Hematopoietic multipotent progenitor cell treated with erythropoietin and hydrocortisone succinate and interleukin-3 and kit ligand, for 15 days (in vitro differentiated cells): ENCODE data around the gene HES5.

Experiments
- DNase-seq: peaks from one replicate; pipeline ENCODE4 v3.0.0-alpha.2; 2015; ENCODE audit warnings: low spot score

The HES5 gene

GRCh38 chr1:2530513-2531361 is 674 bp upstream of the HES5 start:
- DNase-seq, result peak; percentile 48

- DNase-seq, result no peak
Measured at GRCh38 chr1:2528966-2529783, 888 bp downstream of the HES5 start.

GRCh38 chr1:2528611-2528965 is 1.5 kb downstream of the HES5 start:
- DNase-seq, result no peak

- DNase-seq, result no peak
Measured at GRCh38 chr1:2528016-2528415, 2.0 kb downstream of the HES5 start.

GRCh38 chr1:2527556-2527860 is 2.6 kb downstream of the HES5 start:
- no peak for DNase-seq

DNA sequence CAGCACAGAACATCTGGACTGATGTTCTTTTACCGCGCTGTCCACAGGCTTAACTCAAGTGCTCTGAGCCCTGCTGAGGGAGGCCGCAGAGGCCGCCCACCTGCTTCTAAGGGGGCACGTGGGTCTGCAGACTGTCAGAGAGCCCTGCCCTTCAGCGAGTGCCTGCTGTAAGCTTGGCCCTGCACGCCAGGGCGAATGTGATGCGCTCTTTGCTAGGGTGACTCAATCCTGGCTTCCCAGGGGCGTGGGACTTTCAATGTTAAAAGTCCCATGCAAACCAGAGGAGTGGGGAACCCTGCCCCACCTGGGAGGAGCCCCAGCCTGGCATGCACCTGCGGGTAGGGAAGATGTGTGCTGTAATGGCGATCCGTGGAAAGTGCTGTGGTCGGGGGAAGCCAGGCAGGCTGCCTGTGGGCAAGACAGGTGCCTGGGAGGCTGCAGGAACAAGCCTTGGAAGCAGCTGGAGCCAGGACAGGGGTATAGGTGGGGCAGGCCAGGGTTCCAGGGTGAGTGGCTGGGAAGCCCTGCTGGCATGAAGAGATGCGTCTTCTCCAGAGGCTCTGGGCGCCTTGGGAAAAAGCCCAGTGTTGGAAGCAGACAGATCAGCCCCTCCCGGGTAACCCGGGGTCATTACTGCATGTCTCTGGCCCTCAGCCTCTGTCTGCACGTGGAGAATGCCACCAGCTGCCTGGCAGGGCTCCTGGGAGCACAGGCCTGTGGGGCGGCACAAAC is 3.1 kb downstream of the HES5 start:
- no peak for DNase-seq

- DNase-seq, result peak; percentile 92
Measured at GRCh38 chr1:2525920-2526823, 3.9 kb downstream of the HES5 start, which contains the start of gene PANK4. PANK4 (minus strand) TSS chr1:2526596; CDS start chr1:2526587, 9 bp downstream.

DNA sequence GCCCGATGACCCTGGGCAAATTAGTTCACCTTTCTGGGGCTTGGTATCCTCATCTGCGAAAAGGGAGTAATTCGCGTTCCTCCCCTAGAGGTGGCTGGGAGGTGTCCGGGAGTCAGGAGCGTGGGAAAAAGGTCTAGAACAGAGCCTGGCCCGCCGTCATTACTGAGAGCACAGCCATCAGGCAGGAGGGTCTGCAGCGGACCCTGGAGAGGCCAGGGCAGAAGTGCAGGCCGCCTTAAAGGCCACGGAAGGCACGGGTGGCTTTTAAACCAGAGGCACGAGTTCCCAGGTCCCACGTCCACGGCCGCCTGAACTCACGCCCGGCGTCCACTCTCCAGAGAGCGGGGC is 4.5 kb downstream of the HES5 start:
- DNase-seq, result no peak

GRCh38 chr1:2523891-2524609 is 6.0 kb downstream of the HES5 start:
- DNase-seq, result no peak

DNA sequence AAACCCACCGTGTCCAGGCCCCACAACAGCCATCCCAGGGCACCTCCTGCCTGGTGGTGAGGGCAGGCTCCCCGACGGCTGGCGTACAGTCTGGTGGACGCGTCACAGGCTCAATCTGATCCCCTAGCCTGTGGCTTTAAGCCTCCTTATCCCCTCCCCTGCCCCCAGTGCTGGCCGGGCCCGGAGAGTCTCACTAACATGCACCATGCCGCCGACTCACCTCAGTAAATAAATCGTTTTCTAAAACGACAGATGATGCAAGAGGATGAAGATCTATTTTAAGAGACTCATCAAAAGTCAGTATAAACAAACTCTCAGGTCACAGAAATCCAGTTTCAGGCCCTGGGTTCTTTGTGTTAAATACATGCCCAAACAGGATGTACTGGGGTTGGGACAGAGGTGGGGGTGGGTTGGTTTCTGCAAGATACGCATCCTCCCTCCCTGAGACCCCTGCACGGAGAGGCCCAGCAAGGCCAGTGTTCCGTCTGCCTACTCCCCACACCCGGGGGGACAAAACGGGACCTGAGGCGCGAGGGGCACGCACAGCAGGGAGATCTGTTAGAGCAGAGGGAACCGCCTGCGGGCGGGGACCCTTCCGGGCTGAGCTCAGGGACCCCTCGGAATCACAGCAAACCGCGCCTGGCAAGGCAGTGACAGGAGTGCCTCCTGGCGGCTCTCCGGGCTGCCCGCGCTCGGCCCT is 6.7 kb downstream of the HES5 start:
- no peak for DNase-seq

DNA sequence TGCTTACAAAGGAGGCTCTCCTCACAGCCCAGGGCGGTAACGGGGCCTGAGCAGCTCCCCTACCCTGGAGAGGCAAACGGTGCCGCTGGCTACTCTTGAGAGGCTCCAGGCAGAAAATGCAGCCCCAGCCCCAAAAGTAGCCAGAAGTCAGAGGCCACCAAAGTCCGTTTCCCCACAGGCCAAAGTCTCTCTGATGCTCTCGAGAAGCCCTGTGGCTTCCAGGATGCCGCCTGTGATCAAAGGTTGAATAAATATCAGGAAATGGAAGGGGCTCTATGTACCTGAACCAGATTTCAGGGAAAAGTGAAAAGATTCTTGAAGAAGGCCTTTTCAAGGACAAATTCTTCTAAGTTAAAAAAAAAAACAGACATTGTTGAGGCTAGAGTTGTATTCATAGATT is 7.8 kb downstream of the HES5 start:
- no peak for DNase-seq

DNA sequence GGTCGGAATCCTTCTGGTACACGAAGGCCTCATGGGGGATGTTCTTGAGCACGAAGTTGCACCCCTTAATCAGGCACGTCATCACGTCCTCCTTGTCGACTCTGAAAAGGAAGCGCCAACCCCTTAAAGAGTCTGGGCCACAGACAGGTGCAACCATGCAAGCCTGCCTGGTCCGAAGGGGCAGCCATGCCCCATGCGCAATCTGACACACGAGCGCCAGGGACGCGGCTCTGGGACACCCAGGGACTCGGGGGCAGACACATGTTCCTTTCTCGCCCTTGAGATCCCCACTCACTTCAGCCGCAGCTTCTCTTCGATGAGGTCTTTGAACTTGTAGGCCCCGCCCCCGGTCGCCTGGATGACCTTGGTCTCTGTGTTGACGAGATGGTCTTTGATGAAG is 9.3 kb downstream of the HES5 start:
- no peak for DNase-seq

DNA sequence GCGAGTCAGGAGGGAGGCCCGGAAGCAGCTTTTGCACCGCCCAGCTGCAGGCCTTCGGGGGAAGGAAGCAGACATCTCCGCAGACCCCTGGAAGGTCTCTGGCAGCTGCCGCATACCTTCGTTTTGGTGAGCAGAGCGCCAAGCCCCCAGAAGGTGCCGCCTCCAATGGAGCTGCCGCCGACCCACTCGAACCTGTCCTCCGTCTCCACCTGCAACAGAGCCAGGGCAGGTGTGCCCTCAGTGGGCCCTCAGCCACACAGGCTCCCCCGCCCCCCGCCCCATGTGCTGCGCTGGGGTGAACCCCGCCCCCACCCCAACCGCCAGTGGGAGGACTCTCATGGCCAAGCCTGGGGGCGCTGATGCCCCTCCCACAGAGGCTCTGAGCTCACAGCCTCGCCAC is 9.9 kb downstream of the HES5 start:
- no peak for DNase-seq

DNA sequence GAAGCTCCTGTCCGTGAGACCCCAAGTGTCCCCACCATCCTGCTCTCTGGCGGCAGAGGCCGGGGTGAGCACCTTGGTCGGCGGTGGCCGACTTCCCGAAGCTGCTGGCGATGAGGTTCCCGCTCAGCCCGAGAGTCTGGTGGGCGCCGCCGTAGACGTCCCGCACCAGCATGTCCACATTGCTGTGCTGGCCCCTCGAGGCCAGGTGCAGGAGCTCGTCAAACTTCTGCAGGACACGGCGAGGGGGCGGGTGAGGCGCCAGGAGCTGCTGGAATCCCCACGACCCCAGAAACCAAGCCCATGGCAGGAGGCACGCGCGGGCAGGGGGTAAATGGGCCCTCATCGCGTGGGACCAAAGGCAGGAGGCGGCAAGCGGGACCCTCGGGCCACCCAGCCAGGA is 10.3 kb downstream of the HES5 start:
- no peak for DNase-seq

DNA sequence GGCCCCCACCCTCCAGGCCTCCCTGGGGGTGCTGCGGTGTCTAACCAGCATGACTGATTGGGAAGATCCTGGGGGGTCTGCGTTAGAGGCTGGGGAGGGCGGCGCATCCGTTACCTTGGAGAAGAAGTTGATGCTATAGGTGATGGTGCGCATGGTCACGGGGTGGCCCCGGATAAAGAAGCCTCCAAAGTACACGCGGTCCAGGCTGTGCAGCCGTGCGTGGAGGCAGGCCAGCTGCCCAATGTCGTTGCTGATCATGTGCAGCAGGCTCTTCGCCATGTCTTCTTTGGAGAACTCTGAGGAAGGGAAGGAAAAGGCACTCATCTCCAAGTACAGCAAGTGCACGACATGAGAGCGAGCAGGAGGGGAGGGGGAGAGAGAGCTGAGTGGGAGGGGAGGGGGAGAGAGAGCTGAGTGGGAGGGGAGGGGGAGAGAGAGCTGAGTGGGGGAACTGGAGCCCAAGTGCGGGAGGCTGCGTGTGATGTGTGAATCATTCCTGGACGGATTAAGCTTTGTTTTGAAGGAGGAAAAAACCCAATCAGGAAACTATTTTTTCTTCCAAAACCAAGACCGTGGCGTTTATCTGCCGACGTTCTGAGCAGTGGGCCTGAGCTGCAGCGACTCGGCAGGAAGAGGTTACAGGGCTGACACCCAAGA is 10.9 kb downstream of the HES5 start:
- DNase-seq, result no peak

- DNase-seq, result no peak
Measured at GRCh38 chr1:2518528-2518927, 11.5 kb downstream of the HES5 start.

GRCh38 chr1:2517966-2518365 is 12.1 kb downstream of the HES5 start:
- no peak for DNase-seq

DNA sequence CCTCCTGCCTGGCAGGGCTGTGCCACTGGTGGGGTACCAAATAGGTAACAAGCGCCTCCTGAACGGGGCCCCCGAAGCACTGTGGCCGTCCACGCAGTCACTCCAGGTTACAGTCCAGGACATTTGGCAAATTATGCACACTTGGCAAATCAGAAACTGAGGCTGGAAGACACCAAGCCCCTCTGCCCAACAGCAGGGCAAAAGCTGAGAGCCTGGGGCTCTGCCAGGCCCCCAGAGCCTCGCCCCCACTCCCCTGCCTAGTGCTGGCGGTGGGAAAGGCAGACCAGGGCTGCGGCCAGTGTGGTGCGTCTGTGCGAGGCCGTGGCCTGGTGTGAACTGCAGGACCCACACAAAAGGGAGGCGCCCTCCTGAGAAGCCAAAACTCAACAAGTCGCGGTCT is 13.1 kb downstream of the HES5 start:
- no peak for DNase-seq

GRCh38 chr1:2516124-2516523 is 13.9 kb downstream of the HES5 start:
- DNase-seq, result no peak

- DNase-seq, result no peak
Measured at GRCh38 chr1:2515763-2516080, 14.3 kb downstream of the HES5 start.
